Right renal cortex interstitium (tissue), 3 donors: ENCODE data around the gene LHFPL3. TPM values are rescaled to one million over a fixed set of nuclear protein-coding genes. Genes with fewer than 3 reads are reported as not detected.

Experiments used
- DNase-seq, 3 donors: peaks; one replicate each; pipeline ENCODE4 v3.0.0-alpha.2; 2013; ENCODE audit warnings: low read depth in 3 of 3, low spot score in 2 of 3
- polyA plus RNA-seq, 3 donors: library from polyadenylated mRNA; unstranded; fragments of 120-200 nt; gene quantifications; one replicate each; pipeline ENCODE4 v1.2.1, GENCODE V29; 2013; ENCODE audit not compliant: insufficient read length in 3 of 3

Gene LHFPL3
- polyA plus RNA-seq, 3 donors = 5.5 to 7.1 (median 6.6) TPM

- peak; percentile 48 to 69 (median 56) for DNase-seq
Measured at GRCh38 chr7:104883718-104884452, 555.5 kb downstream of the LHFPL3 start.

- no peak for DNase-seq
Measured at GRCh38 chr7:104886651-104887050, 558.2 kb downstream of the LHFPL3 start.

GRCh38 chr7:104890216-104890615, 561.8 kb downstream of the LHFPL3 start:
- DNase-seq = no peak

- DNase-seq = no peak
Measured at GRCh38 chr7:104891949-104892348, 563.5 kb downstream of the LHFPL3 start.

- DNase-seq = no peak
Measured at GRCh38 chr7:104894314-104894713, 565.9 kb downstream of the LHFPL3 start.

- DNase-seq = no peak
Measured at GRCh38 chr7:104894726-104895521, 566.5 kb downstream of the LHFPL3 start.

GRCh38 chr7:104895522-104896236, 567.3 kb downstream of the LHFPL3 start:
- no peak for DNase-seq

GRCh38 chr7:104898434-104898833, 570.0 kb downstream of the LHFPL3 start:
- DNase-seq = no peak

GRCh38 chr7:104900525-104901239, 572.3 kb downstream of the LHFPL3 start:
- no peak for DNase-seq

- no peak for DNase-seq
Measured at GRCh38 chr7:104901240-104901619, 572.8 kb downstream of the LHFPL3 start.

- DNase-seq = no peak
Measured at GRCh38 chr7:104902183-104902582, 573.8 kb downstream of the LHFPL3 start.

GRCh38 chr7:104903044-104903443, 574.6 kb downstream of the LHFPL3 start:
- DNase-seq = no peak

GRCh38 chr7:104903846-104904245, 575.4 kb downstream of the LHFPL3 start:
- no peak for DNase-seq

- DNase-seq = no peak
Measured at GRCh38 chr7:104906032-104906431, 577.6 kb downstream of the LHFPL3 start.

- DNase-seq = no peak
Measured at GRCh38 chr7:104906556-104906955, 578.2 kb downstream of the LHFPL3 start.

- DNase-seq = no peak
Measured at GRCh38 chr7:104908636-104909035, 580.2 kb downstream of the LHFPL3 start.

- no peak for DNase-seq
Measured at GRCh38 chr7:104909096-104909495, 580.7 kb downstream of the LHFPL3 start.

- no peak for DNase-seq
Measured at GRCh38 chr7:104914421-104914820, 586.0 kb downstream of the LHFPL3 start.

GRCh38 chr7:104921596-104921995, 593.2 kb downstream of the LHFPL3 start:
- no peak for DNase-seq

- no peak for DNase-seq
Measured at GRCh38 chr7:104922182-104923009, 594.0 kb downstream of the LHFPL3 start.
